ENCODE measurements around the gene DIPK2A. TPM values are rescaled to one million over a fixed set of nuclear protein-coding genes. Genes with fewer than 3 reads are reported as not detected.

Gene DIPK2A
- total RNA-seq, 2 donors from 2014 or later = 19.3 to 58.8 TPM

- no peak for DNase-seq (ENCODE audit: low spot score)
- H3K36me3 ChIP-seq = no peaks in the 10 kb centered on the region
- H3K9me3 ChIP-seq = no peaks in the 10 kb centered on the region
- no peaks in the 10 kb centered on the region for H3K27me3 ChIP-seq (replicated peaks; ENCODE audit: insufficient read depth)
- no peak for TF ChIP-seq POLR2AphosphoS5 (IDR thresholded peaks at IDR 0.05)
- no peak for TF ChIP-seq CTCF (IDR thresholded peaks at IDR 0.05)
- no peak for TF ChIP-seq POLR2A (IDR thresholded peaks at IDR 0.05)
- no peak overlapping the region for H3K27ac ChIP-seq
- WGBS = 54% methylated on average over 3 of the region's 3 CpGs
- H3K4me3 ChIP-seq = no peak overlapping the region
- no peaks in the 10 kb centered on the region for H3K4me1 ChIP-seq (replicated peaks)
- intact Hi-C loops (cut with DNase I) = no loop called here
Measured at GRCh38 chr3:143934791-143935190, 36.8 kb upstream of the DIPK2A start.

GRCh38 chr3:143935678-143936077 is 35.9 kb upstream of the DIPK2A start:
- no peak for DNase-seq (ENCODE audit: low spot score)
- no peak overlapping the region for H3K27ac ChIP-seq
- intact Hi-C loops (cut with DNase I) = no loop called here
- 24% methylated on average over 1 of the region's 1 CpG for WGBS
- H3K9me3 ChIP-seq = no peaks in the 10 kb centered on the region
- H3K27me3 ChIP-seq (replicated peaks; ENCODE audit: insufficient read depth) = no peaks in the 10 kb centered on the region
- no peaks in the 10 kb centered on the region for H3K36me3 ChIP-seq
- no peaks in the 10 kb centered on the region for H3K4me1 ChIP-seq (replicated peaks)
- TF ChIP-seq POLR2A (IDR thresholded peaks at IDR 0.05) (no peak), POLR2AphosphoS5 (IDR thresholded peaks at IDR 0.05) (no peak), CTCF (IDR thresholded peaks at IDR 0.05) (no peak)
- no peak overlapping the region for H3K4me3 ChIP-seq

GRCh38 chr3:143950810-143951209 is 20.8 kb upstream of the DIPK2A start:
- no peak overlapping the region for H3K27ac ChIP-seq
- H3K27me3 ChIP-seq (replicated peaks; ENCODE audit: insufficient read depth) = no peaks in the 10 kb centered on the region
- 84% methylated on average over 2 of the region's 2 CpGs for WGBS
- TF ChIP-seq POLR2AphosphoS5 (IDR thresholded peaks at IDR 0.05) (no peak), CTCF (IDR thresholded peaks at IDR 0.05) (no peak), POLR2A (IDR thresholded peaks at IDR 0.05) (no peak)
- H3K36me3 ChIP-seq = no peaks in the 10 kb centered on the region
- no peaks in the 10 kb centered on the region for H3K9me3 ChIP-seq
- intact Hi-C loops (cut with DNase I) = loop anchor here (5.0 to 10.0 kb wide), 2 partner anchors 56 to 174 kb away; no protein-coding TSS in a partner anchor
- H3K4me1 ChIP-seq (replicated peaks) = no peaks in the 10 kb centered on the region
- no peak overlapping the region for H3K4me3 ChIP-seq
- DNase-seq (ENCODE audit: low spot score) = no peak

GRCh38 chr3:143951351-143951971 is 20.2 kb upstream of the DIPK2A start:
- Histone ChIP-seq H3K27ac (no peak overlapping the region), H3K4me1 (replicated peaks) (no peaks in the 10 kb centered on the region), H3K9me3 (no peaks in the 10 kb centered on the region), H3K4me3 (no peak overlapping the region), H3K27me3 (replicated peaks; ENCODE audit: insufficient read depth) (no peaks in the 10 kb centered on the region), H3K36me3 (no peaks in the 10 kb centered on the region)
- 91% methylated on average over 1 of the region's 1 CpG for WGBS
- DNase-seq (ENCODE audit: low spot score) = peak; percentile 14
- intact Hi-C loops (cut with DNase I) = loop anchor here (5.0 to 10.0 kb wide), 2 partner anchors 57 to 174 kb away; no protein-coding TSS in a partner anchor
- TF ChIP-seq CTCF (IDR thresholded peaks at IDR 0.05) (peak; percentile 34 to 77 (median 67)), POLR2AphosphoS5 (IDR thresholded peaks at IDR 0.05) (no peak), POLR2A (IDR thresholded peaks at IDR 0.05) (no peak)

GRCh38 chr3:143952569-143953072 is 19.0 kb upstream of the DIPK2A start:
- no peaks in the 10 kb centered on the region for H3K9me3 ChIP-seq
- no peaks in the 10 kb centered on the region for H3K27me3 ChIP-seq (replicated peaks; ENCODE audit: insufficient read depth)
- intact Hi-C loops (cut with DNase I) = loop anchor here (5.0 to 10.0 kb wide), 2 partner anchors 58 to 175 kb away; no protein-coding TSS in a partner anchor
- no peaks in the 10 kb centered on the region for H3K36me3 ChIP-seq
- no peak for TF ChIP-seq CTCF (IDR thresholded peaks at IDR 0.05)
- no peak for TF ChIP-seq POLR2A (IDR thresholded peaks at IDR 0.05)
- TF ChIP-seq POLR2AphosphoS5 (IDR thresholded peaks at IDR 0.05) = no peak
- no peak for DNase-seq (ENCODE audit: low spot score)
- H3K4me3 ChIP-seq = no peak overlapping the region
- WGBS = 82% methylated on average over 4 of the region's 4 CpGs
- H3K27ac ChIP-seq = no peak overlapping the region
- no peaks in the 10 kb centered on the region for H3K4me1 ChIP-seq (replicated peaks)
